BE2C (cell line): ENCODE data around the gene SCPEP1.

Experiments
- DNase-seq: peaks from one replicate; pipeline ENCODE4 v3.0.0-alpha.2; 2020
- H3K27me3 ChIP-seq: fragments of 250-450 bp; sonication (Bioruptor Pico); 2 replicates; pipeline ENCODE4 v1.5.1; 2020; ENCODE audit warnings: mild to moderate bottlenecking
- H3K36me3 ChIP-seq: fragments of 250-450 bp; sonication (Bioruptor Pico); 2 replicates; pipeline ENCODE4 v1.5.1; 2020; ENCODE audit warnings: mild to moderate bottlenecking
- H3K4me1 ChIP-seq: fragments of 250-450 bp; sonication (Bioruptor Pico); 2 replicates; pipeline ENCODE4 v1.5.1; 2020
- H3K4me3 ChIP-seq: 2 replicates; pipeline ENCODE4 v1.5.1; 2011; ENCODE audit warnings: low read depth, low read length
- H3K9me3 ChIP-seq: fragments of 250-450 bp; sonication (Bioruptor Pico); 2 replicates; pipeline ENCODE4 v1.5.1; 2020
- CTCF ChIP-seq: IDR thresholded peaks from 2 replicates; pipeline ENCODE4 v1.5.1; 2012; ENCODE audit warnings: mild to moderate bottlenecking, low read depth, low read length

Gene SCPEP1

GRCh38 chr17:57037411-57037810, 59.5 kb downstream of the SCPEP1 start:
- H3K4me3 ChIP-seq, result no peak overlapping the region
- DNase-seq, result no peak
- TF ChIP-seq CTCF, result no peak
- H3K36me3 ChIP-seq, result no peaks in the 10 kb centered on the region
- H3K4me1 ChIP-seq, result no peaks in the 10 kb centered on the region
- no peaks in the 10 kb centered on the region for H3K9me3 ChIP-seq
- peaks cover 18% of the 10 kb centered on the region for H3K27me3 ChIP-seq

GRCh38 chr17:57038486-57038885, 60.6 kb downstream of the SCPEP1 start:
- Histone ChIP-seq H3K9me3 (no peaks in the 10 kb centered on the region), H3K27me3 (peaks cover 22% of the 10 kb centered on the region), H3K4me3 (no peak overlapping the region), H3K36me3 (no peaks in the 10 kb centered on the region), H3K4me1 (no peaks in the 10 kb centered on the region)
- DNase-seq, result no peak
- no peak for TF ChIP-seq CTCF

GRCh38 chr17:57040571-57040970, 62.6 kb downstream of the SCPEP1 start:
- no peak overlapping the region for H3K4me3 ChIP-seq
- H3K36me3 ChIP-seq, result no peaks in the 10 kb centered on the region
- DNase-seq, result no peak
- H3K4me1 ChIP-seq, result no peaks in the 10 kb centered on the region
- peaks cover 35% of the 10 kb centered on the region for H3K27me3 ChIP-seq
- H3K9me3 ChIP-seq, result no peaks in the 10 kb centered on the region
- TF ChIP-seq CTCF, result no peak

GRCh38 chr17:57043276-57043675, 65.3 kb downstream of the SCPEP1 start:
- H3K4me1 ChIP-seq, result no peaks in the 10 kb centered on the region
- H3K4me3 ChIP-seq, result no peak overlapping the region
- DNase-seq, result no peak
- no peaks in the 10 kb centered on the region for H3K9me3 ChIP-seq
- TF ChIP-seq CTCF, result no peak
- H3K27me3 ChIP-seq, result peaks cover 33% of the 10 kb centered on the region
- no peaks in the 10 kb centered on the region for H3K36me3 ChIP-seq

- peaks cover 33% of the 10 kb centered on the region for H3K27me3 ChIP-seq
- TF ChIP-seq CTCF, result no peak
- no peaks in the 10 kb centered on the region for H3K36me3 ChIP-seq
- H3K4me1 ChIP-seq, result no peaks in the 10 kb centered on the region
- H3K9me3 ChIP-seq, result no peaks in the 10 kb centered on the region
- peak overlapping the region; percentile 44 for H3K4me3 ChIP-seq
- peak; percentile 11 for DNase-seq
Measured at GRCh38 chr17:57044976-57045867, 67.3 kb downstream of the SCPEP1 start.
